SK-N-SH treated with all-trans-retinoic acid at 6 μM for 48 hours (cell line): ENCODE measurements around the gene ARHGEF4.

Source experiments
- ARNTL ChIP-seq: fragments of 450-650 bp; formaldehyde crosslinking; IDR thresholded peaks from 2 replicates; pipeline ENCODE4 v1.5.0; 2020; ENCODE audit warnings: low read depth, mild to moderate bottlenecking, moderate library complexity, borderline replicate concordance
- BACH2 ChIP-seq: fragments of 250-450 bp; sonication (Bioruptor Pico); IDR thresholded peaks from 2 replicates; pipeline ENCODE4 v1.9.0; 2021; ENCODE audit warnings: mild to moderate bottlenecking, borderline replicate concordance
- PPARA ChIP-seq: fragments of 250-450 bp; sonication (Bioruptor Pico); IDR thresholded peaks from 2 replicates; pipeline ENCODE4 v1.5.0; 2020; ENCODE audit warnings: mild to moderate bottlenecking, borderline replicate concordance
- ZNF70 ChIP-seq: fragments of 450-650 bp; formaldehyde crosslinking; IDR thresholded peaks from 2 replicates; pipeline ENCODE4 v1.5.0; 2020; ENCODE audit warnings: mild to moderate bottlenecking, moderate library complexity

DNA sequence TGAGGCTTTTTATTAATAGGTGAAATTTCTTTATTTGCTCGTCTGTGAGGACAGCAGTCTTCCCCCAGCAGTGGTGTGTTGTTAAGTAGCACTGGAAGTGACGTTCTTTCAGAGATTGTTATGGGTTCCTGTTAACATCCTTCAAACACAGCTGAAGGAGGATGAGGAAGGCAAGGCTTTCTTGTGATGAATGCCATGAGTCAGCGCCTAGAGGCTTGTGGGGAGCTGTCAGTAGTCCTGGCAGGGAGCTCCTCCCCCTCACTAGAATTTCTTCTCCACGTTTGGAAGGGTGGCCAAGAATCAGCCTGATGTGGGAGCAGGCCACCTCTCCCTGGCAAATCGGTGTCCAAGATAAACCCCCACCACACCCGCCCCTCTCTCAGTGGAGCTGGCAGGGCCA, 113.2 kb downstream of the ARHGEF4 start:
- TF ChIP-seq ARNTL (CRISPR knock-in tag) (no peak), PPARA (no peak), ZNF70 (CRISPR knock-in tag) (no peak), BACH2 (CRISPR knock-in tag) (no peak)
